Measurements from ENCODE around the gene ANKRD35.

DNA sequence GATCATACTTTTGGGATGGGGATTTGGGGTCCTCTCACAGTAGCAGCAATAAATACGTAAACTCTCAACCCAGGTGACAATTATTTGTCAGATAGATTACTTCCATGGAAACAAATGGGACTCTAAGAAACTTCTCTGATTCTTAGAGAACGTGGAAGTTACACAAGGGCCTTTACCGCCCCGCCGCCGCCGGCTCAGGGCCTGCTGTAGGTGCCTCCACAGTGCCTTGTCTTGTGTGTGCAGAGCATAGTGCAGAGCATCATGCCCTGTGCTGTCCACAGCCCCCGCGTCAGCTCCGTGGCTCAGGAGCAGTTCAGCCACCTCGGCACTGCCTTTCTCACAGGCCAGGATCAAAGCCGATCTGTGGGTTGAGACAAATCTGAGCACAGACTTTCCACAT is 11.0 kb downstream of the ANKRD35 start:
- TF ChIP-seq, protein P1, sequence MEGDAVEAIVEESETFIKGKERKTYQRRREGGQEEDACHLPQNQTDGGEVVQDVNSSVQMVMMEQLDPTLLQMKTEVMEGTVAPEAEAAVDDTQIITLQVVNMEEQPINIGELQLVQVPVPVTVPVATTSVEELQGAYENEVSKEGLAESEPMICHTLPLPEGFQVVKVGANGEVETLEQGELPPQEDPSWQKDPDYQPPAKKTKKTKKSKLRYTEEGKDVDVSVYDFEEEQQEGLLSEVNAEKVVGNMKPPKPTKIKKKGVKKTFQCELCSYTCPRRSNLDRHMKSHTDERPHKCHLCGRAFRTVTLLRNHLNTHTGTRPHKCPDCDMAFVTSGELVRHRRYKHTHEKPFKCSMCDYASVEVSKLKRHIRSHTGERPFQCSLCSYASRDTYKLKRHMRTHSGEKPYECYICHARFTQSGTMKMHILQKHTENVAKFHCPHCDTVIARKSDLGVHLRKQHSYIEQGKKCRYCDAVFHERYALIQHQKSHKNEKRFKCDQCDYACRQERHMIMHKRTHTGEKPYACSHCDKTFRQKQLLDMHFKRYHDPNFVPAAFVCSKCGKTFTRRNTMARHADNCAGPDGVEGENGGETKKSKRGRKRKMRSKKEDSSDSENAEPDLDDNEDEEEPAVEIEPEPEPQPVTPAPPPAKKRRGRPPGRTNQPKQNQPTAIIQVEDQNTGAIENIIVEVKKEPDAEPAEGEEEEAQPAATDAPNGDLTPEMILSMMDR (IDR thresholded peaks at IDR 0.05), result no peak
- no peak for TF ChIP-seq POLR2A (IDR thresholded peaks at IDR 0.05)

Measured in thyroid gland (tissue), 4 donors.